ENCODE results near the gene GHR.
"Not testable (repeated sequence)": the region's sequence is repeated elsewhere in the genome, so short reads cannot be mapped to it uniquely, and the experiment has no call there.

The GHR gene

DNA sequence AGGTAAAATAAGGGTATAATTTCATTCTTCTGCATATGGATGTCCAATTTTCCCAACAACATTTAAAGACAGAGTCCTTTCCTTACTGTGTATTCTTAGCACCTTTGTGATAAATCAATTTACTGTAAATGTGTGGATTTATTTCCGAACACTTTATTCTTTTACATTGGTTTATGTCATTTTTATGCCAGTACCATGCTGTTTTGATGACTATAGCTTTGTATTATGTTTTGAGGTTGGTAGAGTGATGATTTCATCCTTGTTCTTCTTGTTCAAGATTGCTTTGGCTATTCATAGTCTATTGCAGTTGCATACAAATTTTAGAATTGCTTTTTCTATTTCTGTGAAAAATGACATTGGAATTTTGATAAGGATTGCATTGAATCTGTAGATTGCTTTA is 280.0 kb downstream of the GHR start:
- DNase-seq (ENCODE audit: low read depth), result no peak
- no peak for TF ChIP-seq MYC (IDR thresholded peaks at IDR 0.05; ENCODE audit: low read depth, low read length)
- TF ChIP-seq, protein P1, sequence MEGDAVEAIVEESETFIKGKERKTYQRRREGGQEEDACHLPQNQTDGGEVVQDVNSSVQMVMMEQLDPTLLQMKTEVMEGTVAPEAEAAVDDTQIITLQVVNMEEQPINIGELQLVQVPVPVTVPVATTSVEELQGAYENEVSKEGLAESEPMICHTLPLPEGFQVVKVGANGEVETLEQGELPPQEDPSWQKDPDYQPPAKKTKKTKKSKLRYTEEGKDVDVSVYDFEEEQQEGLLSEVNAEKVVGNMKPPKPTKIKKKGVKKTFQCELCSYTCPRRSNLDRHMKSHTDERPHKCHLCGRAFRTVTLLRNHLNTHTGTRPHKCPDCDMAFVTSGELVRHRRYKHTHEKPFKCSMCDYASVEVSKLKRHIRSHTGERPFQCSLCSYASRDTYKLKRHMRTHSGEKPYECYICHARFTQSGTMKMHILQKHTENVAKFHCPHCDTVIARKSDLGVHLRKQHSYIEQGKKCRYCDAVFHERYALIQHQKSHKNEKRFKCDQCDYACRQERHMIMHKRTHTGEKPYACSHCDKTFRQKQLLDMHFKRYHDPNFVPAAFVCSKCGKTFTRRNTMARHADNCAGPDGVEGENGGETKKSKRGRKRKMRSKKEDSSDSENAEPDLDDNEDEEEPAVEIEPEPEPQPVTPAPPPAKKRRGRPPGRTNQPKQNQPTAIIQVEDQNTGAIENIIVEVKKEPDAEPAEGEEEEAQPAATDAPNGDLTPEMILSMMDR (IDR thresholded peaks at IDR 0.05; ENCODE audit: low read depth, low read length), result no peak
- no peak for TF ChIP-seq POLR2A (IDR thresholded peaks at IDR 0.05; ENCODE audit: extremely low read depth, insufficient read length)
- no peak overlapping the region for H3K4me3 ChIP-seq (ENCODE audit: low read depth, low read length)

DNA sequence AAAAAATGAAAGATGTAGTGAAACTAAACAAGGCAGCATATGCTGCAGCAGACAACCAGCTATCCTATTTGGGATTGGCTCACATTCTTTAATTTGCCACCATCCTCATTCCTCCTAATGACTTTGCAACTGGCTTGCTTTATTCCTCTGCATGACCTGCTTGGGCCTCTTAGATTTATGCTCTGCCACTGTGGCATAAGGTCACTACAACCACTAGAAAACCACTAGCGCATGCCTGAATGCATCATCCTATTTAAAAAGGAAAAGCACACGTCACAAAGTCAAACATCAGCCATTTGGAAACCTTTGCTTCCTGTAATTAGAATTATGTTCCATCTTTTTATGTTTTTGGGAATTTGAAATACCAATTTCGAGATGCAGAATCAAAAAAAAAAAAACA is 292.5 kb downstream of the GHR start:
- DNase-seq (ENCODE audit: low read depth), result no peak
- TF ChIP-seq, protein P1 (IDR thresholded peaks at IDR 0.05; ENCODE audit: low read depth, low read length), result no peak
- TF ChIP-seq MYC (IDR thresholded peaks at IDR 0.05; ENCODE audit: low read depth, low read length), result no peak
- no peak for TF ChIP-seq POLR2A (IDR thresholded peaks at IDR 0.05; ENCODE audit: extremely low read depth, insufficient read length)
- TF ChIP-seq, protein P2, sequence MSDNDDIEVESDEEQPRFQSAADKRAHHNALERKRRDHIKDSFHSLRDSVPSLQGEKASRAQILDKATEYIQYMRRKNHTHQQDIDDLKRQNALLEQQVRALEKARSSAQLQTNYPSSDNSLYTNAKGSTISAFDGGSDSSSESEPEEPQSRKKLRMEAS (IDR thresholded peaks at IDR 0.05; ENCODE audit: low read depth, low read length), result no peak
- no peak overlapping the region for H3K4me3 ChIP-seq (ENCODE audit: low read depth, low read length)

DNA sequence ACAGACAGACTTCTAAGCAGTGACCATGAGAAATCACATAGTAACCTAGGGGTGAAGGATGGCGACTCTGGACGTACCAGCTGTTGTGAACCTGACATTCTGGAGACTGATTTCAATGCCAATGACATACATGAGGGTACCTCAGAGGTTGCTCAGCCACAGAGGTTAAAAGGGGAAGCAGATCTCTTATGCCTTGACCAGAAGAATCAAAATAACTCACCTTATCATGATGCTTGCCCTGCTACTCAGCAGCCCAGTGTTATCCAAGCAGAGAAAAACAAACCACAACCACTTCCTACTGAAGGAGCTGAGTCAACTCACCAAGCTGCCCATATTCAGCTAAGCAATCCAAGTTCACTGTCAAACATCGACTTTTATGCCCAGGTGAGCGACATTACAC is 295.4 kb downstream of the GHR start:
- TF ChIP-seq MYC (IDR thresholded peaks at IDR 0.05; ENCODE audit: low read depth, low read length) (no peak), POLR2A (IDR thresholded peaks at IDR 0.05; ENCODE audit: extremely low read depth, insufficient read length) (no peak)
- TF ChIP-seq, protein P2 (IDR thresholded peaks at IDR 0.05; ENCODE audit: low read depth, low read length), result no peak
- TF ChIP-seq, protein P1 (IDR thresholded peaks at IDR 0.05; ENCODE audit: low read depth, low read length), result no peak
- H3K4me3 ChIP-seq (ENCODE audit: low read depth, low read length), result no peak overlapping the region
- peak; percentile 14 for DNase-seq (ENCODE audit: low read depth)

DNA sequence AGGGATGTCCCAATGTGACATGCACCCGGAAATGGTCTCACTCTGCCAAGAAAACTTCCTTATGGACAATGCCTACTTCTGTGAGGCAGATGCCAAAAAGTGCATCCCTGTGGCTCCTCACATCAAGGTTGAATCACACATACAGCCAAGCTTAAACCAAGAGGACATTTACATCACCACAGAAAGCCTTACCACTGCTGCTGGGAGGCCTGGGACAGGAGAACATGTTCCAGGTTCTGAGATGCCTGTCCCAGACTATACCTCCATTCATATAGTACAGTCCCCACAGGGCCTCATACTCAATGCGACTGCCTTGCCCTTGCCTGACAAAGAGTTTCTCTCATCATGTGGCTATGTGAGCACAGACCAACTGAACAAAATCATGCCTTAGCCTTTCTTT is 295.8 kb downstream of the GHR start:
- TF ChIP-seq, protein P2 (IDR thresholded peaks at IDR 0.05; ENCODE audit: low read depth, low read length), result no peak
- TF ChIP-seq POLR2A (IDR thresholded peaks at IDR 0.05; ENCODE audit: extremely low read depth, insufficient read length), result no peak
- TF ChIP-seq, protein P1 (IDR thresholded peaks at IDR 0.05; ENCODE audit: low read depth, low read length), result no peak
- no peak for TF ChIP-seq MYC (IDR thresholded peaks at IDR 0.05; ENCODE audit: low read depth, low read length)
- no peak overlapping the region for H3K4me3 ChIP-seq (ENCODE audit: low read depth, low read length)
- DNase-seq (ENCODE audit: low read depth), result no peak

DNA sequence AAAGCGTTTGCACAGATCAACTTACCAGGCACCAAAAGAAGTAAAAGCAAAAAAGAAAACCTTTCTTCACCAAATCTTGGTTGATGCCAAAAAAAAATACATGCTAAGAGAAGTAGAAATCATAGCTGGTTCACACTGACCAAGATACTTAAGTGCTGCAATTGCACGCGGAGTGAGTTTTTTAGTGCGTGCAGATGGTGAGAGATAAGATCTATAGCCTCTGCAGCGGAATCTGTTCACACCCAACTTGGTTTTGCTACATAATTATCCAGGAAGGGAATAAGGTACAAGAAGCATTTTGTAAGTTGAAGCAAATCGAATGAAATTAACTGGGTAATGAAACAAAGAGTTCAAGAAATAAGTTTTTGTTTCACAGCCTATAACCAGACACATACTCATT is 297.0 kb downstream of the GHR start:
- no peak overlapping the region for H3K4me3 ChIP-seq (ENCODE audit: low read depth, low read length)
- peak; percentile 33 for DNase-seq (ENCODE audit: low read depth)
- TF ChIP-seq, protein P1 (IDR thresholded peaks at IDR 0.05; ENCODE audit: low read depth, low read length), result no peak
- TF ChIP-seq, protein P2 (IDR thresholded peaks at IDR 0.05; ENCODE audit: low read depth, low read length), result no peak
- TF ChIP-seq POLR2A (IDR thresholded peaks at IDR 0.05; ENCODE audit: extremely low read depth, insufficient read length) (no peak), MYC (IDR thresholded peaks at IDR 0.05; ENCODE audit: low read depth, low read length) (no peak)

DNA sequence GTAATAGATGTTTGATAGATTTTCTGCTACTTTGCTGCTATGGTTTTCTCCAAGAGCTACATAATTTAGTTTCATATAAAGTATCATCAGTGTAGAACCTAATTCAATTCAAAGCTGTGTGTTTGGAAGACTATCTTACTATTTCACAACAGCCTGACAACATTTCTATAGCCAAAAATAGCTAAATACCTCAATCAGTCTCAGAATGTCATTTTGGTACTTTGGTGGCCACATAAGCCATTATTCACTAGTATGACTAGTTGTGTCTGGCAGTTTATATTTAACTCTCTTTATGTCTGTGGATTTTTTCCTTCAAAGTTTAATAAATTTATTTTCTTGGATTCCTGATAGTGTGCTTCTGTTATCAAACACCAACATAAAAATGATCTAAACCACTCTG is 298.2 kb downstream of the GHR start:
- no peak for DNase-seq (ENCODE audit: low read depth)
- H3K4me3 ChIP-seq (ENCODE audit: low read depth, low read length), result no peak overlapping the region
- TF ChIP-seq, protein P1 (IDR thresholded peaks at IDR 0.05; ENCODE audit: low read depth, low read length), result no peak

DNA sequence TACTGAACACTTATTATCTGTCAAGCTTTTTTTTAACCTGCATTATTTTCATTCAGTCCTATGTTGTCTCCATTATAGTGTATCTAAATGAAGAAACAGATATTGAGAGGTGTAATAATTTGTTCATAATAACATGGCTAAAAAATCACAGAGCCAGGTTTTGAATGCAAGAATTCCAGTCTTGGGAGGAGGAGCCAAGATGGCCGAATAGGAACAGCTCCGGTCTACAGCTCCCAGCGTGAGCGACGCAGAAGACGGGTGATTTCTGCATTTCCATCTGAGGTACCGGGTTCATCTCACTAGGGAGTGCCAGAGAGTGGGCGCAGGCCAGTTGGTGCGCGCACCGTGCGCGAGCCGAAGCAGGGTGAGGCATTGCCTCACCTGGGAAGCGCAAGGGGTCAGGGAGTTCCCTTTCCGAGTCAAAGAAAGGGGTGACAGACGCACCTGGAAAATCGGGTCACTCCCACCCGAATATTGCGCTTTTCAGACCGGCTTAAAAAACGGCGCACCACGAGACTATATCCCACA is 311.4 kb downstream of the GHR start:
- not testable (repeated sequence) for DNase-seq (ENCODE audit: low read depth); H3K4me3 ChIP-seq (ENCODE audit: low read depth, low read length)

Measured in NB4 (cell line).